ENCODE results near the gene NSMCE4A. TPM values are rescaled to one million over a fixed set of nuclear protein-coding genes. Genes with fewer than 3 reads are reported as not detected.

NSMCE4A gene
- total and polyA plus RNA-seq, 2 of the 4 experiments (the other 2 are of a cell fraction) = 13.4 to 33.2 TPM

DNA sequence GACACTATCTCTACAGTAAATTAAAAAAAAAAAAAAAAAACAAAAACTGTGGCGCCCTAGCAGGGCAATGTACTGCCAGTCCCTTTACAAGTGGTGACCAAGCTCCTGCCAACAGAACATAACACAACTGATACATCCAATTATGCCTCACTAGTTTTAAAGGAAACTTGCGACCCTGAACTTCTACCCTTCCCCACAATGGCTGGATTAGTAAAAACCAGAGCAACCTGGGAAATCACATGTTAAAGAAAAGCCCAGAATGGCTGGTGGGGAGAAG, 63.7 kb downstream of the NSMCE4A start:
- Histone ChIP-seq H4K8ac (ENCODE audit: low read depth in 2 of 2, low read length in 2 of 2) (peak overlapping the region; percentile 13 to 72; a peak in 3 of 4 replicates), H4K20me1 (ENCODE audit: insufficient read depth, low read length) (no peaks in the 10 kb centered on the region), H2BK15ac (ENCODE audit: low read depth, low read length) (no peak overlapping the region), H3K14ac (replicated peaks; ENCODE audit: low read depth, low read length) (no peak overlapping the region), H3K9me3 (ENCODE audit: control insufficient read depth, insufficient read depth, low read length) (no peaks in the 10 kb centered on the region), H4K5ac (ENCODE audit: low read depth, low read length) (no peak overlapping the region; the same call in 1 of the 2 replicates), H2BK120ac (ENCODE audit: low read depth, low read length) (peak overlapping the region; percentile 66), H3K27me3 (ENCODE audit: control insufficient read depth, insufficient read depth, low read length) (no peaks in the 10 kb centered on the region), H3K18ac (ENCODE audit: low read depth, low read length) (no peak overlapping the region; the same call in 1 of the 2 replicates), H3K56ac (ENCODE audit: extremely low read depth, insufficient read depth, low read length) (no peak overlapping the region), H2BK20ac (ENCODE audit: low read depth, low read length) (peak overlapping the region; percentile 55), H3K23ac (ENCODE audit: low read depth, low read length) (peak overlapping the region; percentile 60; the same call in 1 of the 2 replicates), H3K9me1 (ENCODE audit: insufficient read depth, low read length) (no peaks in the 10 kb centered on the region), H2BK5ac (ENCODE audit: low read depth, low read length, poor library complexity, severe bottlenecking) (peak overlapping the region; percentile 87), H2AFZ (replicated peaks; ENCODE audit: low read length, poor library complexity) (no peak overlapping the region), H3K4me1 (ENCODE audit: control insufficient read depth, insufficient read depth, low read length) (peaks cover 2% of the 10 kb centered on the region; the same call in 1 of the 2 replicates), H3K27ac (ENCODE audit: insufficient read depth, low read length) (peak overlapping the region; percentile 91), H3K4ac (ENCODE audit: low read depth, low read length) (peak overlapping the region; percentile 69), H2AK9ac (replicated peaks; ENCODE audit: low read depth, low read length, poor library complexity) (peak overlapping the region; percentile 65), H3K9ac (ENCODE audit: low read depth, low read length) (no peak overlapping the region), H3K79me1 (ENCODE audit: low read depth in 1 of 2, low read length in 2 of 2) (peaks cover 4 to 7% of the 10 kb centered on the region in 2 experiments; a peak in 3 of 4 replicates), H3K36me3 (ENCODE audit: control insufficient read depth, insufficient read depth, low read length) (0 out of 2 replicates have a peak, but pooled peaks cover 2% of the 10 kb centered on the region), H4K91ac (ENCODE audit: insufficient read depth, low read depth, low read length) (peak overlapping the region; percentile 52), H2AK5ac (ENCODE audit: low read depth, low read length) (peak overlapping the region; percentile 60; the same call in 1 of the 2 replicates), H3K4me3 (ENCODE audit: insufficient read depth, low read depth, low read length) (no peak overlapping the region), H3K4me2 (ENCODE audit: low read depth, low read length) (no peak overlapping the region)
- intact Hi-C loops (cut with micrococcal nuclease) (no loop called here), in situ Hi-C loops (cut with MboI; ENCODE audit: low sequenced_read_pairs) (no loop called here), dilution Hi-C loops (cut with HindIII; ENCODE audit: low sequenced_read_pairs, unreplicated experiment) (no loop called here)
- POLR2A ChIA-PET (ENCODE audit: unreplicated experiment) = no interaction called here
- WGBS, 2 experiments (ENCODE audit: extremely low coverage in 2 of 2, insufficient read length in 1 of 2) = no CpG with 5 or more reads among the region's 2 CpGs
- DNase-seq (no peak), ATAC-seq (ENCODE audit: low read depth) (no peak)
- TF ChIP-seq RAD21 (IDR thresholded peaks at IDR 0.05; ENCODE audit: low read length) = no peak
- no peak for TF ChIP-seq MAFK (IDR thresholded peaks at IDR 0.05; ENCODE audit: low read depth, low read length)
- TF ChIP-seq, protein P1, sequence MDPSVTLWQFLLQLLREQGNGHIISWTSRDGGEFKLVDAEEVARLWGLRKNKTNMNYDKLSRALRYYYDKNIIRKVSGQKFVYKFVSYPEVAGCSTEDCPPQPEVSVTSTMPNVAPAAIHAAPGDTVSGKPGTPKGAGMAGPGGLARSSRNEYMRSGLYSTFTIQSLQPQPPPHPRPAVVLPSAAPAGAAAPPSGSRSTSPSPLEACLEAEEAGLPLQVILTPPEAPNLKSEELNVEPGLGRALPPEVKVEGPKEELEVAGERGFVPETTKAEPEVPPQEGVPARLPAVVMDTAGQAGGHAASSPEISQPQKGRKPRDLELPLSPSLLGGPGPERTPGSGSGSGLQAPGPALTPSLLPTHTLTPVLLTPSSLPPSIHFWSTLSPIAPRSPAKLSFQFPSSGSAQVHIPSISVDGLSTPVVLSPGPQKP (IDR thresholded peaks at IDR 0.05; ENCODE audit: borderline replicate concordance, low read depth, low read length) = no peak
- TF ChIP-seq CTCF (conservative IDR thresholded peaks at IDR 0.05; ENCODE audit: low read depth, low read length) = no peak
- no peak for TF ChIP-seq CHD1 (IDR thresholded peaks at IDR 0.05; ENCODE audit: low read depth, low read length)
- no peak for TF ChIP-seq NFE2L2 (IDR thresholded peaks at IDR 0.05; ENCODE audit: low read depth, low read length)
- no peak for TF ChIP-seq RCOR1 (IDR thresholded peaks at IDR 0.05; ENCODE audit: insufficient replicate concordance, low read length)
- TF ChIP-seq MAZ (IDR thresholded peaks at IDR 0.05; ENCODE audit: borderline replicate concordance, low read depth, low read length) = no peak
- no peak for TF ChIP-seq CEBPB (IDR thresholded peaks at IDR 0.05; ENCODE audit: low read depth, low read length)
- no peak for TF ChIP-seq RFX5 (IDR thresholded peaks at IDR 0.05; ENCODE audit: low read depth, low read length)
- no peak for TF ChIP-seq BHLHE40 (IDR thresholded peaks at IDR 0.05; ENCODE audit: low read depth, low read length)
- TF ChIP-seq, protein P2, sequence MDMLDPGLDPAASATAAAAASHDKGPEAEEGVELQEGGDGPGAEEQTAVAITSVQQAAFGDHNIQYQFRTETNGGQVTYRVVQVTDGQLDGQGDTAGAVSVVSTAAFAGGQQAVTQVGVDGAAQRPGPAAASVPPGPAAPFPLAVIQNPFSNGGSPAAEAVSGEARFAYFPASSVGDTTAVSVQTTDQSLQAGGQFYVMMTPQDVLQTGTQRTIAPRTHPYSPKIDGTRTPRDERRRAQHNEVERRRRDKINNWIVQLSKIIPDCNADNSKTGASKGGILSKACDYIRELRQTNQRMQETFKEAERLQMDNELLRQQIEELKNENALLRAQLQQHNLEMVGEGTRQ (IDR thresholded peaks at IDR 0.05; ENCODE audit: low read depth, low read length) = no peak
- CTCF ChIA-PET = no interaction called here
- no TSS peak for BruUV-seq (replicated peaks)

Measured in IMR-90 (cell line).